Cardiac ventricle fibroblast (primary cell): ENCODE data around the gene MRPL3. TPM values are rescaled to one million over a fixed set of nuclear protein-coding genes. Genes with fewer than 3 reads are reported as not detected.

Experiments
- total RNA-seq: library from RNA; depleted of rRNA; stranded (reverse); fragments of >200 nt; gene quantifications from 2 replicates; pipeline ENCODE4 v1.2.3, GENCODE V29; 2015

The MRPL3 gene
- total RNA-seq, result 78.8 and 93.4 TPM in 2 replicates

GRCh38 chr3:131502530-131503319, at the start of gene MRPL3:
Gene MRPL3 (minus strand): TSS chr3:131502971. CDS start chr3:131502821, 150 bp downstream.

Other genes with a start within 250 kb of the MRPL3 start
- gene NUDT16, start 121.2 kb downstream of the MRPL3 start, total RNA-seq, result 12.9 and 19.7 TPM in 2 replicates